Endothelial cell of umbilical vein (primary cell): ENCODE results near the gene SRPK2. TPM values are rescaled to one million over a fixed set of nuclear protein-coding genes. Genes with fewer than 3 reads are reported as not detected.
A peak's percentile ranks its signal among the peaks of the same experiment; 100 is the strongest.

ENCODE experiments used
- BruUV-seq: library from RNA; stranded (reverse); fragments of 400-500 nt; replicated peaks from 2 replicates; lab custom pipeline; 2021; lab: Mats Ljungman, UMichigan
- CTCF ChIA-PET: fragments of 300-600, 350-600 bp; sonication (Branson Sonifier 250); formaldehyde crosslinking; loops from one replicate; lab custom pipeline; 2021; ENCODE audit warnings: antibody characterized with exemption, inconsistent platforms; lab: Charles Lee
- POLR2A ChIA-PET: fragments of 300-600, 350-600 bp; sonication (Branson Sonifier 250); formaldehyde crosslinking; loops from one replicate; lab custom pipeline; 2021; ENCODE audit warnings: antibody characterized with exemption, inconsistent platforms; lab: Charles Lee
- DNase-seq: peaks from one replicate; pipeline ENCODE4 v3.0.0-alpha.2; 2011; ENCODE audit warnings: low read depth, low spot score
- FAIRE-seq: peaks from 2 replicates; lab custom pipeline; 2011; peaks lifted over from hg19 to GRCh38; lab: Jason Lieb, UNC
- H2AFZ ChIP-seq: 2 replicates; pipeline ENCODE4 v1.6.0; 2012; ENCODE audit warnings: low read depth, low read length, control low read depth, inconsistent platforms
- H3K27ac ChIP-seq: 2 replicates; pipeline ENCODE4 v1.5.1; 2011; ENCODE audit warnings: low read depth, mild to moderate bottlenecking, control low read depth, low read length, moderate library complexity; ENCODE audit not compliant: insufficient read depth
- H3K27me3 ChIP-seq, 2 experiments: 2 replicates each; pipeline versions ENCODE4 v1.6.0 to v1.6.1; 2011; ENCODE audit warnings: low read length in 2 of 2, mixed read lengths in 1 of 2; ENCODE audit not compliant: control insufficient read depth in 2 of 2, insufficient read depth in 2 of 2
- H3K36me3 ChIP-seq, 2 experiments: 2 replicates in 1 of 2; 3 replicates in 1 of 2; pipeline ENCODE4 v1.5.1; 2011; ENCODE audit warnings: low read length in 2 of 2, mild to moderate bottlenecking in 1 of 2, moderate library complexity in 1 of 2; ENCODE audit not compliant: control insufficient read depth in 2 of 2, insufficient read depth in 2 of 2; ENCODE audit errors: extremely low read depth in 1 of 2
- H3K4me1 ChIP-seq: 3 replicates; pipeline ENCODE4 v1.5.1; 2011; ENCODE audit warnings: mild to moderate bottlenecking, low read length; ENCODE audit not compliant: control insufficient read depth, insufficient read depth; ENCODE audit errors: extremely low read depth
- H3K4me2 ChIP-seq: 2 replicates; pipeline ENCODE4 v1.6.1; 2011; ENCODE audit warnings: low read length, control low read depth, mixed read lengths; ENCODE audit not compliant: insufficient read depth
- H3K4me3 ChIP-seq, 3 experiments: fragments of 200-600 bp in 1 of 3; sonication (generic), shearing (Covaris generic) in 1 of 3; replicated peaks in 1 of 3; 2 replicates each; pipeline ENCODE4 v1.5.1; 2011 to 2016; ENCODE audit warnings: control low read depth in 3 of 3, low read length in 3 of 3, mild to moderate bottlenecking in 2 of 3, inconsistent platforms in 1 of 3, low read depth in 1 of 3, moderate library complexity in 1 of 3; ENCODE audit not compliant: insufficient read depth in 1 of 3
- H3K79me2 ChIP-seq: 2 replicates; pipeline ENCODE4 v1.6.0; 2012; ENCODE audit warnings: low read length, inconsistent platforms; ENCODE audit not compliant: control insufficient read depth, insufficient read depth
- H3K9ac ChIP-seq: replicated peaks from 2 replicates; pipeline ENCODE3; 2011; ENCODE audit warnings: low read length, control low read depth; ENCODE audit not compliant: insufficient read depth; ENCODE audit errors: extremely low read depth
- H3K9me1 ChIP-seq: replicated peaks from 3 replicates; pipeline ENCODE4 v1.6.0; 2011; ENCODE audit warnings: mild to moderate bottlenecking, low read length; ENCODE audit not compliant: control insufficient read depth, insufficient read depth; ENCODE audit errors: extremely low read depth
- H3K9me3 ChIP-seq: replicated peaks from 2 replicates; pipeline ENCODE4 v1.5.1; 2012; ENCODE audit warnings: low read length, inconsistent platforms; ENCODE audit not compliant: control insufficient read depth, insufficient read depth
- H4K20me1 ChIP-seq: replicated peaks from 2 replicates; pipeline ENCODE3; 2011; ENCODE audit warnings: mild to moderate bottlenecking, low read length; ENCODE audit not compliant: control insufficient read depth, insufficient read depth; ENCODE audit errors: extremely low read depth
- EZH2 ChIP-seq: IDR thresholded peaks from 2 replicates; pipeline ENCODE4 v1.6.1; 2012; ENCODE audit warnings: borderline replicate concordance, low read depth, mild to moderate bottlenecking, moderate library complexity, low read length, inconsistent platforms; ENCODE audit not compliant: severe bottlenecking
- FOS ChIP-seq: IDR thresholded peaks from 2 replicates; pipeline ENCODE4 v1.6.1; 2011; ENCODE audit warnings: mild to moderate bottlenecking, low read length, moderate library complexity, borderline replicate concordance; ENCODE audit not compliant: insufficient read depth
- GATA2 ChIP-seq: IDR thresholded peaks from 2 replicates; pipeline ENCODE4 v1.7.0; 2011; ENCODE audit warnings: low read depth, mild to moderate bottlenecking, moderate library complexity, mixed read lengths, low read length; ENCODE audit not compliant: insufficient read length, insufficient read depth
- JUN ChIP-seq: IDR thresholded peaks from 2 replicates; pipeline ENCODE4 v1.6.1; 2011; ENCODE audit warnings: borderline replicate concordance, low read depth; ENCODE audit not compliant: insufficient read length, insufficient read depth
- MYC ChIP-seq: IDR thresholded peaks from one replicate; pipeline ENCODE4 v1.6.1; 2011; ENCODE audit warnings: mild to moderate bottlenecking, low read depth, low read length
- POLR2A ChIP-seq: IDR thresholded peaks from 2 replicates; pipeline ENCODE4 v1.6.1; 2012; ENCODE audit warnings: low read depth, mild to moderate bottlenecking, control low read depth, low read length
- POLR2AphosphoS5 ChIP-seq: IDR thresholded peaks from 2 replicates; pipeline ENCODE4 v1.6.1; 2012; ENCODE audit warnings: low read depth, mild to moderate bottlenecking, control low read depth, low read length, moderate library complexity; ENCODE audit not compliant: insufficient read depth
- dilution Hi-C: fragments of 300-500 bp; cut with MboI; formaldehyde crosslinking; loops from one replicate; pipeline ENCODE4 v1.15.0; 2019; ENCODE audit warnings: low sequenced_read_pairs; ENCODE audit not compliant: extremely low pct_ligation_motif_present
- intact Hi-C: fragments of 100-400 bp; cut with micrococcal nuclease; formaldehyde crosslinking; loops from one replicate; pipeline ENCODE4 v1.10.0; 2022
- polyA plus RNA-seq, 4 experiments: library from polyadenylated mRNA; depleted of rRNA in 3 of 4; stranded (reverse) in 3 of 4; unstranded in 1 of 4; fragments of >200 nt; gene quantifications; 2 replicates each; pipeline versions ENCODE4 v1.2.1 to v1.2.3, GENCODE V29; 2011 to 2012; ENCODE audit warnings: missing spikeins in 1 of 4
- total RNA-seq: library from RNA; stranded (reverse); gene quantifications from 2 replicates; pipeline ENCODE4 v1.2.3, GENCODE V29; 2021
- TF ChIP-seq, protein P1 (sequence below), 2 donors: IDR thresholded peaks; 1 replicate in 1 of 2; 2 replicates in 1 of 2; pipeline ENCODE4 v1.5.1; 2011; ENCODE audit warnings: low read length in 2 of 2, mild to moderate bottlenecking in 2 of 2, moderate library complexity in 2 of 2, control low read depth in 1 of 2, inconsistent platforms in 1 of 2, low read depth in 1 of 2; ENCODE audit not compliant: insufficient read depth in 1 of 2; ENCODE audit errors: extremely low read depth in 1 of 2
- TF ChIP-seq, protein P2 (sequence below): IDR thresholded peaks from 2 replicates; pipeline ENCODE4 v1.6.1; 2011; ENCODE audit not compliant: insufficient read depth, insufficient read length

Gene SRPK2
- total and polyA plus RNA-seq, 2 donors (not counting 3 experiments of a cell fraction or from before 2014, with no cell fraction given): 13.4 to 55.2 TPM

DNA sequence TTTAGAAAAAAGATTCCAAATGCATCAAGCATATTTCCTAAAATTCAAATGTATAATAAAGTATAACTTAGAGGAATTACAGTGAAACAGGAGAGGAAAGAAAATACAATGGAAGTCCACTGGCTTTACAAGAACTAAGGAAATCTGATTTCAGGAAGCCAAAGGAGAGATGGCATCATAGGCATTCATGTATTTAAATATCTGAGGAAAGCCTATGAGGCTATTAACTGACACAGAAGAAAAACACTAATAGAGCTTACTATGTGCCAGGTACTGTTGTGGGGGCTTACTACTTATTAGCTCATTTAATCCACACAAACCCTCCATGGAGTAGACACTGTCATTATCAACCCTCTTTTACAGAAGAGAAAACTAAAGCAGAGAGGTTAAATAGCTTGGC, 92.2 kb downstream of the SRPK2 start:
- H3K27ac ChIP-seq: no peak overlapping the region
- H3K9ac ChIP-seq: no peak overlapping the region
- no peaks in the 10 kb centered on the region for H3K9me1 ChIP-seq
- intact Hi-C loops (no loop called here), dilution Hi-C loops (no loop called here)
- H3K4me3 ChIP-seq: no peak overlapping the region
- no TSS peak for BruUV-seq
- H3K79me2 ChIP-seq: peaks cover 62% of the 10 kb centered on the region
- H3K27me3 ChIP-seq: no peaks in the 10 kb centered on the region
- ChIA-PET POLR2A (no interaction called here), CTCF (interaction anchor here (0.8 to 1.8 kb wide), 5 partner anchors 11 to 30 kb away, joined by 3 to 6 read pairs (median 4); no protein-coding TSS in a partner anchor)
- H2AFZ ChIP-seq: no peak overlapping the region
- no peaks in the 10 kb centered on the region for H3K9me3 ChIP-seq
- TF ChIP-seq GATA2 (no peak), POLR2A (no peak), EZH2 (no peak), FOS (no peak), MYC (no peak), JUN (no peak)
- no peaks in the 10 kb centered on the region for H3K4me1 ChIP-seq
- no peak overlapping the region for H3K4me2 ChIP-seq
- H3K36me3 ChIP-seq: no peaks in the 10 kb centered on the region
- FAIRE-seq (peak; percentile 21), DNase-seq (peak; percentile 52)
- H4K20me1 ChIP-seq: peaks cover 4% of the 10 kb centered on the region

DNA sequence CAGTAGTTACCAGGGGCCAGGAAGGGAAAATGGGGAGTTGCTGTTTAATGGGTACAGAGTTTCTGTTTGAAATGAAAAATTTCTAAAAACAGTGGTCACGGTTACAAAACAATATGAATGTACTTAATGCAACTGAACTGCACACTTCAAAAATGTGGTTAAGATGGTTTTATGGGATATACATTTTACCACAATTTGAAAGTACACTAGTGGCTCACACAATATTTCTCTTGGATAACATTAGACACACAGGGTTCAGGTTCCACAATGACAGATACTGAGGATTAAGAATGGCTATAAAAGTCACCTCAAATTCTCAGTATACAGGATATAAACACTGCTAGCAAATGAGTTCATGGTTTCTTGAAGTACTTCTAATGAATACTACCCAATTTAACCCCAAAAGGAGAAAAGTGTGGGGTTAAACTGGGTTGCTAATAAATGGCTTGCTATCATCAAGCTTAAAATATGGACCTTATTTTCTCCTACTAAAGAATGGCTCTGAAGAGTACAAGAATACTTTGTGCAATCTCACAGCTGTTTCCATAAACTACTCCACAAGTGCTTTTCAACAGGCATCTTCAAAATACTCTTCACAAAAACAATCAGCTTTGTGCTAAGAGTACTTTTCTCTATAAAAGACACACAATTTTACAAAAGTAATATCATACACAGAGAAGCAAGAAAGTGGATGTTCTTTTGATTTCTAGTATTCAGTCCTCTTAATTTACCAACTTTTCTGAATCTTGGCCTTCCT, 92.9 kb downstream of the SRPK2 start:
- no peaks in the 10 kb centered on the region for H3K27me3 ChIP-seq
- dilution Hi-C loops: no loop called here
- no peaks in the 10 kb centered on the region for H3K9me1 ChIP-seq
- DNase-seq (no peak), FAIRE-seq (no peak)
- H3K36me3 ChIP-seq: no peaks in the 10 kb centered on the region
- BruUV-seq: no TSS peak
- H3K27ac ChIP-seq: no peak overlapping the region
- no peaks in the 10 kb centered on the region for H3K4me1 ChIP-seq
- intact Hi-C loops: no loop called here
- no peak overlapping the region for H3K9ac ChIP-seq
- POLR2A ChIA-PET: no interaction called here
- peaks cover 59% of the 10 kb centered on the region for H3K79me2 ChIP-seq
- H2AFZ ChIP-seq: no peak overlapping the region
- no peak overlapping the region for H3K4me2 ChIP-seq
- H3K4me3 ChIP-seq: no peak overlapping the region
- TF ChIP-seq, protein P1, sequence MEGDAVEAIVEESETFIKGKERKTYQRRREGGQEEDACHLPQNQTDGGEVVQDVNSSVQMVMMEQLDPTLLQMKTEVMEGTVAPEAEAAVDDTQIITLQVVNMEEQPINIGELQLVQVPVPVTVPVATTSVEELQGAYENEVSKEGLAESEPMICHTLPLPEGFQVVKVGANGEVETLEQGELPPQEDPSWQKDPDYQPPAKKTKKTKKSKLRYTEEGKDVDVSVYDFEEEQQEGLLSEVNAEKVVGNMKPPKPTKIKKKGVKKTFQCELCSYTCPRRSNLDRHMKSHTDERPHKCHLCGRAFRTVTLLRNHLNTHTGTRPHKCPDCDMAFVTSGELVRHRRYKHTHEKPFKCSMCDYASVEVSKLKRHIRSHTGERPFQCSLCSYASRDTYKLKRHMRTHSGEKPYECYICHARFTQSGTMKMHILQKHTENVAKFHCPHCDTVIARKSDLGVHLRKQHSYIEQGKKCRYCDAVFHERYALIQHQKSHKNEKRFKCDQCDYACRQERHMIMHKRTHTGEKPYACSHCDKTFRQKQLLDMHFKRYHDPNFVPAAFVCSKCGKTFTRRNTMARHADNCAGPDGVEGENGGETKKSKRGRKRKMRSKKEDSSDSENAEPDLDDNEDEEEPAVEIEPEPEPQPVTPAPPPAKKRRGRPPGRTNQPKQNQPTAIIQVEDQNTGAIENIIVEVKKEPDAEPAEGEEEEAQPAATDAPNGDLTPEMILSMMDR (IDR thresholded peaks at IDR 0.05; ENCODE audit: extremely low read depth in 1 of 2, insufficient read depth in 1 of 2, low read depth in 1 of 2, low read length in 2 of 2): no peak
- TF ChIP-seq EZH2 (no peak), GATA2 (no peak), MYC (no peak), JUN (no peak), FOS (no peak), POLR2AphosphoS5 (no peak), POLR2A (no peak)
- TF ChIP-seq, protein P2, sequence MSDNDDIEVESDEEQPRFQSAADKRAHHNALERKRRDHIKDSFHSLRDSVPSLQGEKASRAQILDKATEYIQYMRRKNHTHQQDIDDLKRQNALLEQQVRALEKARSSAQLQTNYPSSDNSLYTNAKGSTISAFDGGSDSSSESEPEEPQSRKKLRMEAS: no peak
- H3K9me3 ChIP-seq: no peaks in the 10 kb centered on the region
- CTCF ChIA-PET: interaction anchor here (1.0 to 1.8 kb wide), 3 partner anchors 11 to 31 kb away, joined by 4 to 6 read pairs (median 6); no protein-coding TSS in a partner anchor
- H4K20me1 ChIP-seq: peaks cover 4% of the 10 kb centered on the region
